DOHH2 (cell line): Measurements from ENCODE around the gene RER1.

Experiments
- CTCF ChIP-seq: fragments of 200-600 bp; sonication (generic); IDR thresholded peaks from one replicate; pipeline ENCODE4 v1.5.1; 2014; ENCODE audit warnings: antibody characterized with exemption, mild to moderate bottlenecking, low read depth, low read length; ENCODE audit not compliant: poor library complexity, severe bottlenecking
- EZH2phosphoT487 ChIP-seq: fragments of 200-600 bp; sonication (generic); IDR thresholded peaks from 2 replicates; pipeline ENCODE4 v1.6.1; 2017; ENCODE audit warnings: borderline replicate concordance, mild to moderate bottlenecking, antibody characterized with exemption, low read length, moderate library complexity, mixed read lengths

- TF ChIP-seq CTCF (no peak), EZH2phosphoT487 (no peak)
These were observed 3.1 kb downstream of the RER1 start for GRCh38 chr1:2394761-2395160.
